ENCODE data around the gene LY6G5C.
"Not testable (repeated sequence)": the region's sequence is repeated elsewhere in the genome, so short reads cannot be mapped to it uniquely, and the experiment has no call there.

LY6G5C gene

DNA sequence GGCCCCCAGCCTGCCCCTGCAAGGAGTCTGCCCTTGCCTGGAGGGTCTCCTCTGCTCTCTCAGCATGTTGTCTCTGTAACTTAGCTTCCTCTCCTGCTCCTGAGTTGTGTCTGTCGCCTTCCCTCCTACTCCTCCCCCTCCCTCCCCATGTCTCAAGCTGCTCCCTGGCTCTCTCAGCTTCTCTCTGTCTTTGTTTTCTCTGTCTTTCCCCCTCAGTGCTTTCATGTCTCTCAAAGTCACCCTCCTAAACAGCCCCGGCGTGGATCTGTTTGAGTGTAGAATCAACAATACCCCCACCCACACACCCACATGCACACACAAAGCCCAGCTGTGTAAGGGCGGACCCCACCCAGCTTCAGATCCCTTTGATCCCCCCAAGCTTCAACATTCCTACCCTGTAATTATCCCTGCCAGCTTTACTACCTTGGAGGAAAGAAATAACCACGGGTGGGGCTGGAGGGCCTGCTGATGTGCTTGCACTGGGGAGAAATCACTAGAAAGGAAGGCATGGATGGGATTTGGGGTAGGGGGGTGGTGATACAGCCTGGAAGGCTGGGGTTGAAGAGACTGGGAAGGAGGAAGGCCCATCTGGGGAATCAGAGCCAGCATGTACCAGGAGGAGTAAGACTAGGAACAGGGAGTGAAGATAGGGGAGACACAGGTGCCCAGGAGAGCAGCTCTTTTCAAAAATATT lies 33.3 kb upstream of the LY6G5C start:
- no peak for DNase-seq

- no peak for DNase-seq
These were observed 32.6 kb upstream of the LY6G5C start for GRCh38 chr6:31713465-31713864.

GRCh38 chr6:31712296-31712695 lies 31.4 kb upstream of the LY6G5C start:
- DNase-seq = peak; percentile 32

GRCh38 chr6:31711233-31711632 lies 30.4 kb upstream of the LY6G5C start:
- DNase-seq = no peak

DNA sequence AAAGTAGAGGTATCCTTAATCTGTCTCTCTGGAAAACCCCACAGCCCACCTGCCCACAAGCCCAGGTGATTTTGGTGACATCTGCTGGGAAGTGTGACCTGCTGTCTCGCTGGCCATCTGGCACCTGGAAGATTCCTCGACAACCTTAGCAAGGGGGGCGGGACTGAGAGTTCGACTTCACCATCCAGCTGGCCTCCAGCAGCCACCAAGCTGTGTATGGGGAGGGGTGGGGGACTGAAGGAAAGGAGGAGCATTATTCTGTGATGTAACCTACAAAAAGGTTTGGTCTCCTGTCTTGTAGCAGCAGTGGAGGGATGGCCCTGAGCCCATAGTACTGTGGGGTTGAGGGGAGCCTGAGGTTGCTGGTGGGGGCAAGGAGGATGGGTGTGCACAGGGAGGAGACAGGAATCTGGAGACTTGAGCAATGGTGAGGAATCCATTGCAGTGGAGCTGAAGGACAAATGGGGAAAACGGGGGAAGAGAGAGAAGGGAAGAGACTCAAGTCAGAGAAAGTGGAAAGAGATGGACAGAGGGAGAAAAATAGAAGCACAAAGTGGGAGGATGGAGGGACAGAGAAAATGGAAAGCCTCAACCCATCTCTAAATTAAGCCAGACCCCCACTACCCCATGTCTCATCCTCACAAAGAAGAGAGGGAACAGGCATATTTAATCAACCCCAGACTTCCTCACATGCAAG lies 29.8 kb upstream of the LY6G5C start:
- no peak for DNase-seq

GRCh38 chr6:31709157-31709556 lies 28.3 kb upstream of the LY6G5C start:
- DNase-seq = not testable (repeated sequence)

- DNase-seq = no peak
These were observed 27.4 kb upstream of the LY6G5C start for GRCh38 chr6:31708224-31708623.

GRCh38 chr6:31707701-31708100 lies 26.8 kb upstream of the LY6G5C start:
- no peak for DNase-seq

DNA sequence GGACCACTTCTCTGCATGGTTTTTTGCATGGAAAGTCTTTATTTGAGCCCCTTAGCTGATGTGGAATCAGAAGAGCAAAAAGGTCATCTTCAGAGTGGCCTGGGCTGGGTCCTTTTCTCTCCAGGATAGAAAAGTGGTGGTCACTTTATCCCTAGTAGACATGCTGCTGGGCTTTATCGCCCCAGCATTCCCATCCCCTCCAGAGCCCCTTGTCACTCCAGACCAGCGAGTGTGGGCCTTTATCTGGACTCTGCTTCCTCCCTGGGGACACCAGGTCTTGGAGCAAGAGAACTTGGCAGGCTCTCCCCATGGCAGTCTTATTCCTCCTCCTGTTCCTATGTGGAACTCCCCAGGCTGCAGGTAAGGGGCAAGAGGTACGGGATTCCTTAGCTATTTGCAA lies 25.7 kb upstream of the LY6G5C start, which contains the start of gene LY6G6F:
Gene LY6G6F, plus strand, starts transcription at position 268 of the 400 bp plus-strand sequence. Its CDS starts 41 bp downstream, at position 309.
- DNase-seq = no peak

DNA sequence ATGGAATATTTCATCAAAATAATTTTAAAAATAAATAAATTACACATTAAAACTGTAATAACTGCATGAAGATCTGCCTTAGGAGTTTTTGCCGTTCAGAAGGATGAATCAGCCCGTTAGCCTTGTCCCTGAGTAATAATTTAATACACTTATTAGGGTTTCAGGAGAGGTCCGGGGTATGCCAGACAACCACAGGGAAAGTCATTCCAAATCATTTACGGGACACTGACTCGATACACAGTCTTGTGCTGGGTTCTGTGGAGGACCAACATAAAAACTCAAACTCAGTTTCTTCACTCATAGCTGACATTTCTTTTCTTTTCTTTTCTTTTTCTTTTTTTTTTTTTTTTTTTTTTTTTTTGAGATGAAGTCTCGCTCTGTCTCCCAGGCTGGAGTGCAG lies 25.1 kb upstream of the LY6G5C start:
- DNase-seq = no peak

- DNase-seq = peak; percentile 98
These were observed 22.2 kb upstream of the LY6G5C start, which contains the start of gene ABHD16A for GRCh38 chr6:31702819-31703716. ABHD16A (minus strand) TSS chr6:31703324; CDS start chr6:31703281, 43 bp downstream.

DNA sequence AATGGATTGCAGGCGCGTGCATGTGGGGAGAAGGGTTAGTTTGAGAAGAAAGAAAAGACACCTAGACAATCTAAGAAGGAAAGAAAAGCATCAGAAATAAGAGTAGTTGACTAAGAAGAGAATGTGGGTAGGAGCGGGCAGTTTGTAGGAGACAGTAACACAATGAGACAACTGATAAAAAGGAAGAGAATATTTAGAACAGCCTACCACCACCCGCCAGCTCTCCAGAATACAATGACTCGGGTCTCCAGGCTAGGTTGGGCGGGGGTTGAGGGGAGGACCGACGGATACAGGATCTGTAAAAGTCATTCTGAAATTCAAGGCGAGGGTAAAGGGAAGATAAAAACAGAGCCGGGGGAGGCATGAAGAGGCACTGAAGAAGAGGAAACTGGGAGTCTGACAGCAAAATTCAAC lies 21.5 kb upstream of the LY6G5C start:
- DNase-seq = peak; percentile 5

DNA sequence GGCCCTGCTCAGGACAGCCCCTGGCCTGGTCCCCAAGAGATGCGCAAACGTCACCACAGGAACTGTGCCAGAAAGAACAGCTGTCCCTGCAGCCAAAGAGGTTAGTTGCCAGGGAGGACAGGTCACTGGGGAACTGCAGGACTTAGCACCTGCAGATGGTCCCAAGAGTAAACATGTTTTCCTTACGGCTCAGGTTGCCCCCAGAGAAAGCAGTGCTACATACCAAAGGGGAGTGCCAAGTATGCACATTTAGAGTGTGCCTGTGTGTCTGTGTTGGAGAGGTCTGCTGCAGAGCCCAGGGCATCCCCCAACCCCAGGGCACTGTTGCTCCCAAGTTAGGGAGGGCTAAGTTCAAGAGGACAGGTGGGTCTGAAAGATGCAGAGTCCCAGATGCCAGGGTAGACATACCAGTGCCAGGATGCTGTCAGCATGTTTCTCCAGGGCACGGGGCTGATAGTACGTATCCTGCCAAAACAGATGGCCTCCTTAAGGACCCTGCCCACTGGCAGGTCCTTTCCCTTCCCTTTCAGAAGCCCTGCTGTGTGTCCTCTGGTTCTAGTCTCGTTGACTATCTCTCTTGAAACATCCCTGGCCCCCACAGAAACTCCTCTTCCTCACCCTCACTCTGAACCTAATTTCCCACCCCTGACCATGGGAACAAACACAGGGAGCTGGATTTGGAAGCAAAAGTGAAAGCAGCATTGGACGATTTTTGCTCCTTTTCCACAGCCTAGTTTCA lies 21.0 kb upstream of the LY6G5C start:
- no peak for DNase-seq

- no peak for DNase-seq
These were observed 20.0 kb upstream of the LY6G5C start for GRCh38 chr6:31700740-31701401.

DNA sequence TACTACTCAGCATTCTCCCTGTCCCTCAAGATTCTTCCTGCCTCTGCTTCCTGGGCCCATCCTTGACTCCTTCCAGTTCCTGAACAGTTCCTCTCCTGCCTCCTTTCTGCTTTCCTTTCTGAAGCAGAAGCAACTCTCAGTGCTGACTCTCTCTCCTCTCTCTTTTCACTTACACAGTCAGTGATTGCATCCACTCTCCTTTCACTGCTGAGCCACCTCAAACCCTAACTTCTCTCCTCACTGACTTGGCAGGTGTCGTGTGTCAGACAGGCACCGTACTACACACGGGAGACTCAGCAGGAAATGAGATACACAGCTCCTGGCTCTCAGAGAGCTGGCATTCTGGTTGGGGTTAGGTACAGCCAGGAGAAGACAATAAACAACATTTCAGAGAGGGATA lies 16.7 kb upstream of the LY6G5C start:
- no peak for DNase-seq

DNA sequence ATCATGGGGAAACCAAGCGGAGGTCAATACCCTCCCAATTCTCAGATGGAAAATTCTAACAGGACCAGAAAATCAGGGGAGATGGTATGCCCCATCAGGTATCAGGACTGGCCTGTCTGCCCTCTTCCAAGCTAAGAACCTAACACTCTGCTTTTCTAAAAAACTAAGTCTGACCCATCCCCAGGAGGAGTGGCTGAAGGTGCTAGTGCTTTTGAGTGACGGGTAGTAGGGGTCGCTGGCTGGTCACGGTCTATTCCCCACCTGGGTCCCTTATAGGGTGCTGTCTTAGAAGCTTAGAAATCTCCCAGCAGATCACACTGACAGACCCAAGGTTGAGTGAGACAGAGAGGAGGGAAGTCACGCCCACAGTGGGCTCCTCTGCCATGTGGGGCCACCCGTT lies 12.7 kb upstream of the LY6G5C start:
- no peak for DNase-seq

DNA sequence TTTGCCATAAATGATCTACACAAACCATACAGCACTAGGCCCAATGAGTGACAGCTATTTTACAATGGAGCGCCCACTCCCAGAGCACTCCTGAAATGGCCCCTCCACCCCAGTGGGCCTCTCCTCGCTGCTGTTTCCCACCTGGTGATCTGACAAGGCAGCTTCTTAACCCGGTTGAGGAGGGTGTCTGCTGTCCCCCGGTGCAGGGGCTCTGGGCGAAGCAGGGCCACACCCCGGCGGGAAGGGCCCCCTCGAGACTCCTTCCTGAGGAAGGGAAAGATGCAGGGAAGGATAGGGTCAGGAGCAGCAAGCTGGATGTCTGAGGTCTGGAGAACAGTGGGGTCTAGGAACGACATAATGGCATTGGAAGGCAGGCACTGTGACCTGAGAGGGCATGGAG lies 12.0 kb upstream of the LY6G5C start:
- DNase-seq = no peak

DNA sequence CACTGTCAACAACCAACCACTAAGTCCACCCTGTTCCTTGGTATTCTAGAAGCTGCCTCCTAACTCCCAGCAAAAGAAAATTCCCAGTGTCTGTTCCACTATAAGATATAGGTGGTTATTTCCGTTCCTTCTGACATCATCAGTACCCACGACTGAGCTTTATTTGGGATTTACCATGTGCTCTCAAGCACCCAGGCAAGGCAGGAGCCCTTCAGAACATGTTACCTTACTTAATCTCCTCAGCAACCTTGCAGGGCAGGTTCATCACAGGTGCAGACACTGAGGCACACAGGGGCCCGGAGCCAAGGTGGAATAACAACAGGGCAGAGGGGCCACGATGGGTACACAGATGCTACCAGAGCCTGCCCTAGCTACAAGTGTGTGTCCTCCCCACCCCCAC lies 11.5 kb upstream of the LY6G5C start:
- DNase-seq = no peak

GRCh38 chr6:31691564-31692108 lies 10.8 kb upstream of the LY6G5C start:
- no peak for DNase-seq

DNA sequence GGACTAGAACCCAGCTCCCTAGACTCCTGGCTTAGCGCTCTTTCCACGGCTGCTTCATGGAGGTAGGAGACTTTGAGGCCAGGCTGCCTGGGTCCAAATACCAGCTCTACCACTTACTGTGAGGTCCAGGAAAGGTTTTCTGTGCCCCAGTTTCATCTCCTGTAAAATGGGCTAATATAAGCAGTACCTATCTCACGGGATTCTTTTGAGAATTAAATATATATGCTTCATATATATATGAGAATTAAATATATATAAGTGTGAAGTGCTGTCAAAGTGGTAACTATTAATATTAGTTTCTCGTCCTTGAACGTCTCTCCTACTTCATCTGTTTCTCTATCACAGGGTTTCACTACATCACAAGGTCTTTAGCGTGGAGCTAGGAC lies 10.2 kb upstream of the LY6G5C start:
- no peak for DNase-seq

- DNase-seq = no peak
These were observed 9.6 kb upstream of the LY6G5C start for GRCh38 chr6:31690231-31691077.

All from CD4-positive, alpha-beta T cell treated with Interleukin-17A for 1 hour (primary cell).